HEK293 (cell line): ENCODE measurements around the gene GOLGA2.
A peak's percentile ranks its signal among the peaks of the same experiment; 100 is the strongest.

ENCODE experiments used
- CTCF ChIA-PET: fragments of 350-600 bp; formaldehyde crosslinking; extraction: SDS; loops from one replicate; lab custom pipeline; 2021; ENCODE audit warnings: antibody characterized with exemption; lab: Yijun Ruan, JAX
- POLR2A ChIA-PET: fragments of 300-600 bp; formaldehyde crosslinking; extraction: SDS; loops from one replicate; lab custom pipeline; 2020; ENCODE audit warnings: antibody characterized with exemption, inconsistent platforms; lab: Yijun Ruan, JAX
- H3K27ac ChIP-seq: fragments of 200-500 bp; sonication (Bioruptor generic); 2 replicates; pipeline ENCODE4 v1.5.1; 2014; ENCODE audit warnings: low read depth, low read length, control low read depth, inconsistent platforms; ENCODE audit errors: extremely low read depth
- H3K36me3 ChIP-seq, 2 experiments: fragments of 200-500 bp in 1 of 2; sonication (Bioruptor generic) in 1 of 2; 1 replicate in 1 of 2; 2 replicates in 1 of 2; pipeline ENCODE4 v1.5.1; 2014 to 2017; ENCODE audit warnings: inconsistent platforms in 2 of 2, low read length in 2 of 2; ENCODE audit not compliant: control insufficient read depth in 2 of 2, insufficient read depth in 1 of 2
- H3K4me1 ChIP-seq: fragments of 200-500 bp; sonication (Bioruptor generic); 2 replicates; pipeline ENCODE4 v1.5.1; 2014; ENCODE audit warnings: mild to moderate bottlenecking, low read length, inconsistent platforms; ENCODE audit not compliant: control insufficient read depth, insufficient read depth
- H3K4me3 ChIP-seq: 2 replicates; pipeline ENCODE4 v1.5.1; 2011; ENCODE audit warnings: low read depth, mild to moderate bottlenecking, control low read depth, low read length, moderate library complexity
- H3K9me3 ChIP-seq: fragments of 200-500 bp; sonication (Bioruptor generic); 2 replicates; pipeline ENCODE4 v1.5.1; 2014; ENCODE audit warnings: low read depth, low read length, inconsistent platforms; ENCODE audit not compliant: control insufficient read depth, insufficient read depth
- FEZF1 ChIP-seq: fragments of 450-650 bp; formaldehyde crosslinking; IDR thresholded peaks from 2 replicates; pipeline ENCODE4 v1.5.1; 2016; ENCODE audit warnings: missing biosample characterization, missing genetic modification characterization
- SP3 ChIP-seq: fragments of 450-650 bp; formaldehyde crosslinking; IDR thresholded peaks from 2 replicates; pipeline ENCODE4 v1.5.1; 2016; ENCODE audit warnings: missing biosample characterization, missing genetic modification characterization
- SP7 ChIP-seq: fragments of 450-650 bp; formaldehyde crosslinking; IDR thresholded peaks from 2 replicates; pipeline ENCODE4 v1.5.1; 2016; ENCODE audit warnings: missing biosample characterization, missing genetic modification characterization
- ZNF133 ChIP-seq: fragments of 450-650 bp; formaldehyde crosslinking; IDR thresholded peaks from 2 replicates; pipeline ENCODE4 v1.5.1; 2016; ENCODE audit warnings: missing biosample characterization, missing genetic modification characterization
- ZNF23 ChIP-seq: fragments of 450-650 bp; formaldehyde crosslinking; IDR thresholded peaks from 2 replicates; pipeline ENCODE4 v1.5.1; 2016; ENCODE audit warnings: missing biosample characterization, missing genetic modification characterization, borderline replicate concordance
- ZNF248 ChIP-seq: fragments of 450-650 bp; formaldehyde crosslinking; IDR thresholded peaks from 2 replicates; pipeline ENCODE4 v1.5.1; 2017; ENCODE audit warnings: missing biosample characterization, missing genetic modification characterization
- ZNF404 ChIP-seq: fragments of 450-650 bp; formaldehyde crosslinking; IDR thresholded peaks from 2 replicates; pipeline ENCODE4 v1.5.1; 2017; ENCODE audit warnings: missing biosample characterization, missing genetic modification characterization
- ZNF423 ChIP-seq: fragments of 450-650 bp; formaldehyde crosslinking; IDR thresholded peaks from 2 replicates; pipeline ENCODE4 v1.5.1; 2016; ENCODE audit warnings: missing biosample characterization, missing genetic modification characterization
- ZNF426 ChIP-seq: fragments of 450-650 bp; formaldehyde crosslinking; IDR thresholded peaks from 2 replicates; pipeline ENCODE4 v1.5.1; 2017; ENCODE audit warnings: missing biosample characterization, missing genetic modification characterization, mild to moderate bottlenecking, inconsistent platforms, moderate library complexity
- ZNF521 ChIP-seq: fragments of 450-650 bp; formaldehyde crosslinking; IDR thresholded peaks from 2 replicates; pipeline ENCODE4 v1.5.1; 2017; ENCODE audit warnings: missing biosample characterization, mild to moderate bottlenecking, missing genetic modification characterization
- ZNF768 ChIP-seq: fragments of 450-650 bp; formaldehyde crosslinking; IDR thresholded peaks from 2 replicates; pipeline ENCODE4 v1.5.1; 2018; ENCODE audit warnings: missing biosample characterization, mild to moderate bottlenecking, missing genetic modification characterization
- TF ChIP-seq, protein P1 (sequence below): fragments of 450-650 bp; formaldehyde crosslinking; IDR thresholded peaks from 2 replicates; pipeline ENCODE4 v1.5.1; 2016; ENCODE audit warnings: missing biosample characterization, missing genetic modification characterization, borderline replicate concordance
- TF ChIP-seq, protein P2 (sequence below): sonication (generic); formaldehyde crosslinking; IDR thresholded peaks from 2 replicates; pipeline ENCODE4 v1.8.1; 2022; ENCODE audit warnings: mild to moderate bottlenecking, moderate library complexity, missing genetic modification reagents
- TF ChIP-seq, protein P3 (sequence below): IDR thresholded peaks from 2 replicates; pipeline ENCODE4 v1.6.1; 2011; ENCODE audit warnings: mild to moderate bottlenecking, low read depth, low read length, borderline replicate concordance
- TF ChIP-seq, protein P4 (sequence below): fragments of 450-650 bp; formaldehyde crosslinking; IDR thresholded peaks from 2 replicates; pipeline ENCODE4 v1.5.1; 2017; ENCODE audit warnings: missing biosample characterization, mild to moderate bottlenecking, missing genetic modification characterization, moderate library complexity
- TF ChIP-seq, protein P5 (sequence below): fragments of 450-650 bp; formaldehyde crosslinking; IDR thresholded peaks from 2 replicates; pipeline ENCODE4 v1.5.0; 2017; ENCODE audit warnings: missing biosample characterization, missing genetic modification characterization, borderline replicate concordance

The GOLGA2 gene

DNA sequence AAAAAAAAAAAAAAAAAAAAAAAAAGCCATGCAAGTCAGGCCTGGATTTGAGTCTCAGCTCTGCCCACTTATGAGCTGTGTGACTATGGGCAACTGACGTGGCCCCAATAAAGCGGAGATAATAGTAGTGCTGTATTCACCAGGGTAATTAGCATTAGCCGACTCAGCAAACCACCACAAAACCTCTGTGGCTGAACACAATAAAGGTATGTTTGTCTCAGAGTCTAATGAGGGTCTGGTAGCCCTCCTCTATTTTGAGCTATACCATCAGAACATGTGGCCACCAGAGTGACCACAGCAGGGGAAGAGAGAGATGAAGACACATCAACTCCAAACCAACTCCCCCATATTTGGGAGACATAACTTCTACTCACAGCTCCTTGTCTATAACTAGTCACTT lies 16.2 kb upstream of the GOLGA2 start (continued):
- TF ChIP-seq, protein P1, sequence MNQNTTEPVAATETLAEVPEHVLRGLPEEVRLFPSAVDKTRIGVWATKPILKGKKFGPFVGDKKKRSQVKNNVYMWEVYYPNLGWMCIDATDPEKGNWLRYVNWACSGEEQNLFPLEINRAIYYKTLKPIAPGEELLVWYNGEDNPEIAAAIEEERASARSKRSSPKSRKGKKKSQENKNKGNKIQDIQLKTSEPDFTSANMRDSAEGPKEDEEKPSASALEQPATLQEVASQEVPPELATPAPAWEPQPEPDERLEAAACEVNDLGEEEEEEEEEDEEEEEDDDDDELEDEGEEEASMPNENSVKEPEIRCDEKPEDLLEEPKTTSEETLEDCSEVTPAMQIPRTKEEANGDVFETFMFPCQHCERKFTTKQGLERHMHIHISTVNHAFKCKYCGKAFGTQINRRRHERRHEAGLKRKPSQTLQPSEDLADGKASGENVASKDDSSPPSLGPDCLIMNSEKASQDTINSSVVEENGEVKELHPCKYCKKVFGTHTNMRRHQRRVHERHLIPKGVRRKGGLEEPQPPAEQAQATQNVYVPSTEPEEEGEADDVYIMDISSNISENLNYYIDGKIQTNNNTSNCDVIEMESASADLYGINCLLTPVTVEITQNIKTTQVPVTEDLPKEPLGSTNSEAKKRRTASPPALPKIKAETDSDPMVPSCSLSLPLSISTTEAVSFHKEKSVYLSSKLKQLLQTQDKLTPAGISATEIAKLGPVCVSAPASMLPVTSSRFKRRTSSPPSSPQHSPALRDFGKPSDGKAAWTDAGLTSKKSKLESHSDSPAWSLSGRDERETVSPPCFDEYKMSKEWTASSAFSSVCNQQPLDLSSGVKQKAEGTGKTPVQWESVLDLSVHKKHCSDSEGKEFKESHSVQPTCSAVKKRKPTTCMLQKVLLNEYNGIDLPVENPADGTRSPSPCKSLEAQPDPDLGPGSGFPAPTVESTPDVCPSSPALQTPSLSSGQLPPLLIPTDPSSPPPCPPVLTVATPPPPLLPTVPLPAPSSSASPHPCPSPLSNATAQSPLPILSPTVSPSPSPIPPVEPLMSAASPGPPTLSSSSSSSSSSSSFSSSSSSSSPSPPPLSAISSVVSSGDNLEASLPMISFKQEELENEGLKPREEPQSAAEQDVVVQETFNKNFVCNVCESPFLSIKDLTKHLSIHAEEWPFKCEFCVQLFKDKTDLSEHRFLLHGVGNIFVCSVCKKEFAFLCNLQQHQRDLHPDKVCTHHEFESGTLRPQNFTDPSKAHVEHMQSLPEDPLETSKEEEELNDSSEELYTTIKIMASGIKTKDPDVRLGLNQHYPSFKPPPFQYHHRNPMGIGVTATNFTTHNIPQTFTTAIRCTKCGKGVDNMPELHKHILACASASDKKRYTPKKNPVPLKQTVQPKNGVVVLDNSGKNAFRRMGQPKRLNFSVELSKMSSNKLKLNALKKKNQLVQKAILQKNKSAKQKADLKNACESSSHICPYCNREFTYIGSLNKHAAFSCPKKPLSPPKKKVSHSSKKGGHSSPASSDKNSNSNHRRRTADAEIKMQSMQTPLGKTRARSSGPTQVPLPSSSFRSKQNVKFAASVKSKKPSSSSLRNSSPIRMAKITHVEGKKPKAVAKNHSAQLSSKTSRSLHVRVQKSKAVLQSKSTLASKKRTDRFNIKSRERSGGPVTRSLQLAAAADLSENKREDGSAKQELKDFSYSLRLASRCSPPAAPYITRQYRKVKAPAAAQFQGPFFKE (tag by site-specific recombination) = no peak
- TF ChIP-seq ZNF133 (tag by site-specific recombination) (no peak), ZNF768 (tag by site-specific recombination) (no peak), SP7 (no peak), FEZF1 (tag by site-specific recombination) (no peak), ZNF423 (no peak), ZNF248 (tag by site-specific recombination) (no peak), ZNF521 (tag by site-specific recombination) (no peak), ZNF426 (no peak), ZNF23 (tag by site-specific recombination) (no peak)
- TF ChIP-seq, protein P2, sequence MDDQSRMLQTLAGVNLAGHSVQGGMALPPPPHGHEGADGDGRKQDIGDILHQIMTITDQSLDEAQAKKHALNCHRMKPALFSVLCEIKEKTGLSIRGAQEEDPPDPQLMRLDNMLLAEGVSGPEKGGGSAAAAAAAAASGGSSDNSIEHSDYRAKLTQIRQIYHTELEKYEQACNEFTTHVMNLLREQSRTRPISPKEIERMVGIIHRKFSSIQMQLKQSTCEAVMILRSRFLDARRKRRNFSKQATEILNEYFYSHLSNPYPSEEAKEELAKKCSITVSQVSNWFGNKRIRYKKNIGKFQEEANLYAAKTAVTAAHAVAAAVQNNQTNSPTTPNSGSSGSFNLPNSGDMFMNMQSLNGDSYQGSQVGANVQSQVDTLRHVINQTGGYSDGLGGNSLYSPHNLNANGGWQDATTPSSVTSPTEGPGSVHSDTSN (CRISPR knock-in tag) = no peak

DNA sequence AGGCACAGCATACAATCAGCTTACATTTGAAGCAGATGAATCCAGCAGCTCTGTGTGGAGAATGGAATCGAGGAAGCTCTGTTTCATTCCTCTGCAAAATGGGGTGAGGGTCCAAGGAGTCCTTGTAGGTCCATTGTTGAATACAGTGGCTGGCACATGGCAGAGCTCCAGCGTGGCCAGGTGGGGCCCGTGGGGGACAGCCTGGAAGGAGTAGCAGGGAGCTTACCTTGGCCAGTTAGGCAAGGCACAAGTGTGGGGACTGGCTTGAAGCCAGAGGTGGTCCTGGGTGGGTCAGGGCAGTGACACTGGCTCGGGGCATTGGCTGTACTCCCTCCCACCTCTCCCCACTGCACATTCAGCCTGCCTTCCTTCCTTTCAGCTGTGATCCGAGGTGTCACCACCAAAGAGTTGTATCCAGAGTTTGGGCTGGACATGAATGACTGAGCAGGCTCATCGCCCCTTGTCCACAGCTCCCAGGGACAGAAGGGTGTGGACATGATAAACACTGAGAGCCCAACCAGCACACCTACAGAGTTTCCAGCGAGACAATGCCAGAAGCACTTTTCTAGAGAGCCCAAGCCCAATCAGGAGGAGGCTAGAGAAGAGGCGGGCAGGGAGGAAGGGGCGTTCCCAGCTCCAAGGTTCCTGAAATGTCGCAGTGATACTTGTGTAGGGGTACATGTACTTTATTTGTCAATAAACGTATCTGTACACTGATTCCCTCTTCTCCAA lies 12.6 kb upstream of the GOLGA2 start:
- no peak overlapping the region for H3K27ac ChIP-seq
- TF ChIP-seq, protein P3, sequence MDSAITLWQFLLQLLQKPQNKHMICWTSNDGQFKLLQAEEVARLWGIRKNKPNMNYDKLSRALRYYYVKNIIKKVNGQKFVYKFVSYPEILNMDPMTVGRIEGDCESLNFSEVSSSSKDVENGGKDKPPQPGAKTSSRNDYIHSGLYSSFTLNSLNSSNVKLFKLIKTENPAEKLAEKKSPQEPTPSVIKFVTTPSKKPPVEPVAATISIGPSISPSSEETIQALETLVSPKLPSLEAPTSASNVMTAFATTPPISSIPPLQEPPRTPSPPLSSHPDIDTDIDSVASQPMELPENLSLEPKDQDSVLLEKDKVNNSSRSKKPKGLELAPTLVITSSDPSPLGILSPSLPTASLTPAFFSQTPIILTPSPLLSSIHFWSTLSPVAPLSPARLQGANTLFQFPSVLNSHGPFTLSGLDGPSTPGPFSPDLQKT = no peak
- TF ChIP-seq, protein P4, sequence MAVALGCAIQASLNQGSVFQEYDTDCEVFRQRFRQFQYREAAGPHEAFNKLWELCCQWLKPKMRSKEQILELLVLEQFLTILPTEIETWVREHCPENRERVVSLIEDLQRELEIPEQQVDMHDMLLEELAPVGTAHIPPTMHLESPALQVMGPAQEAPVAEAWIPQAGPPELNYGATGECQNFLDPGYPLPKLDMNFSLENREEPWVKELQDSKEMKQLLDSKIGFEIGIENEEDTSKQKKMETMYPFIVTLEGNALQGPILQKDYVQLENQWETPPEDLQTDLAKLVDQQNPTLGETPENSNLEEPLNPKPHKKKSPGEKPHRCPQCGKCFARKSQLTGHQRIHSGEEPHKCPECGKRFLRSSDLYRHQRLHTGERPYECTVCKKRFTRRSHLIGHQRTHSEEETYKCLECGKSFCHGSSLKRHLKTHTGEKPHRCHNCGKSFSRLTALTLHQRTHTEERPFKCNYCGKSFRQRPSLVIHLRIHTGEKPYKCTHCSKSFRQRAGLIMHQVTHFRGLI (tag by site-specific recombination) = peak; percentile 58; the same call in 1 of the 2 replicates
- TF ChIP-seq SP3 (tag by site-specific recombination) (no peak), ZNF404 (tag by site-specific recombination) (no peak)
- TF ChIP-seq, protein P5, sequence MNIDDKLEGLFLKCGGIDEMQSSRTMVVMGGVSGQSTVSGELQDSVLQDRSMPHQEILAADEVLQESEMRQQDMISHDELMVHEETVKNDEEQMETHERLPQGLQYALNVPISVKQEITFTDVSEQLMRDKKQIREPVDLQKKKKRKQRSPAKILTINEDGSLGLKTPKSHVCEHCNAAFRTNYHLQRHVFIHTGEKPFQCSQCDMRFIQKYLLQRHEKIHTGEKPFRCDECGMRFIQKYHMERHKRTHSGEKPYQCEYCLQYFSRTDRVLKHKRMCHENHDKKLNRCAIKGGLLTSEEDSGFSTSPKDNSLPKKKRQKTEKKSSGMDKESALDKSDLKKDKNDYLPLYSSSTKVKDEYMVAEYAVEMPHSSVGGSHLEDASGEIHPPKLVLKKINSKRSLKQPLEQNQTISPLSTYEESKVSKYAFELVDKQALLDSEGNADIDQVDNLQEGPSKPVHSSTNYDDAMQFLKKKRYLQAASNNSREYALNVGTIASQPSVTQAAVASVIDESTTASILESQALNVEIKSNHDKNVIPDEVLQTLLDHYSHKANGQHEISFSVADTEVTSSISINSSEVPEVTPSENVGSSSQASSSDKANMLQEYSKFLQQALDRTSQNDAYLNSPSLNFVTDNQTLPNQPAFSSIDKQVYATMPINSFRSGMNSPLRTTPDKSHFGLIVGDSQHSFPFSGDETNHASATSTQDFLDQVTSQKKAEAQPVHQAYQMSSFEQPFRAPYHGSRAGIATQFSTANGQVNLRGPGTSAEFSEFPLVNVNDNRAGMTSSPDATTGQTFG = no peak
- TF ChIP-seq, all 188 proteins: peak for 1
- Histone ChIP-seq H3K4me1 (no peaks in the 10 kb centered on the region), H3K9me3 (no peaks in the 10 kb centered on the region), H3K4me3 (no peak overlapping the region), H3K36me3 (peaks cover 0 to 39% of the 10 kb centered on the region in 2 experiments; a peak in 1 of 3 replicates)
- POLR2A ChIA-PET = interaction anchor here (0.6 to 3.5 kb wide), 2 partner anchors 12 to 205 kb away, joined by 4 to 23 read pairs; partner anchors contain the start of genes GOLGA2 and SWI5
- CTCF ChIA-PET = no interaction called here
